Left ventricle myocardium inferior (tissue), 1 donor: ENCODE measurements around the gene PCNT. TPM values are rescaled to one million over a fixed set of nuclear protein-coding genes. Genes with fewer than 3 reads are reported as not detected.

Experiments
- DNase-seq: peaks from one replicate; pipeline ENCODE4 v3.0.0-alpha.2; 2020
- H3K27ac ChIP-seq: fragments of 200-600 bp; replicated peaks from 2 replicates; pipeline ENCODE4 v1.8.0; 2021
- H3K27me3 ChIP-seq: fragments of 200-600 bp; 2 replicates; pipeline ENCODE4 v1.8.0; 2021; ENCODE audit warnings: low read depth
- H3K36me3 ChIP-seq: fragments of 200-600 bp; 2 replicates; pipeline ENCODE4 v1.8.0; 2021
- H3K4me1 ChIP-seq: fragments of 200-600 bp; 2 replicates; pipeline ENCODE4 v1.8.0; 2021
- H3K4me3 ChIP-seq: fragments of 200-600 bp; 2 replicates; pipeline ENCODE4 v1.8.0; 2021; ENCODE audit warnings: mild to moderate bottlenecking, moderate library complexity
- H3K9me3 ChIP-seq: fragments of 200-600 bp; replicated peaks from 2 replicates; pipeline ENCODE4 v1.8.0; 2021
- CTCF ChIP-seq: fragments of 200-600 bp; IDR thresholded peaks from 2 replicates; pipeline ENCODE4 v1.8.0; 2021; ENCODE audit warnings: antibody characterized with exemption, mild to moderate bottlenecking, borderline replicate concordance
- intact Hi-C: fragments of 100-400 bp; cut with micrococcal nuclease; formaldehyde crosslinking; loops from one replicate; pipeline ENCODE4 v1.11.0; 2022
- total RNA-seq: library from RNA; stranded (reverse); fragmentation: NEBNext Ultra II Directional; extraction: Animal tissue kit (Norgen Biotek cat#: 25700); gene quantifications from one replicate; pipeline ENCODE4 v1.2.1, GENCODE V29; 2021
- donor health status: DM: no; HTN: yes; CAD: no; lungs with severe emphysema.

PCNT gene
- total RNA-seq, 1 donor from 2014 or later: 36.3 TPM

GRCh38 chr21:46345861-46346260, 21.9 kb downstream of the PCNT start:
- no peak for DNase-seq
- Histone ChIP-seq H3K36me3 (peaks cover 49% of the 10 kb centered on the region), H3K4me1 (peaks cover 17% of the 10 kb centered on the region), H3K9me3 (no peaks in the 10 kb centered on the region), H3K27ac (no peak overlapping the region), H3K4me3 (no peak overlapping the region), H3K27me3 (no peaks in the 10 kb centered on the region)
- no peak for TF ChIP-seq CTCF
- intact Hi-C loops: no loop called here

DNA sequence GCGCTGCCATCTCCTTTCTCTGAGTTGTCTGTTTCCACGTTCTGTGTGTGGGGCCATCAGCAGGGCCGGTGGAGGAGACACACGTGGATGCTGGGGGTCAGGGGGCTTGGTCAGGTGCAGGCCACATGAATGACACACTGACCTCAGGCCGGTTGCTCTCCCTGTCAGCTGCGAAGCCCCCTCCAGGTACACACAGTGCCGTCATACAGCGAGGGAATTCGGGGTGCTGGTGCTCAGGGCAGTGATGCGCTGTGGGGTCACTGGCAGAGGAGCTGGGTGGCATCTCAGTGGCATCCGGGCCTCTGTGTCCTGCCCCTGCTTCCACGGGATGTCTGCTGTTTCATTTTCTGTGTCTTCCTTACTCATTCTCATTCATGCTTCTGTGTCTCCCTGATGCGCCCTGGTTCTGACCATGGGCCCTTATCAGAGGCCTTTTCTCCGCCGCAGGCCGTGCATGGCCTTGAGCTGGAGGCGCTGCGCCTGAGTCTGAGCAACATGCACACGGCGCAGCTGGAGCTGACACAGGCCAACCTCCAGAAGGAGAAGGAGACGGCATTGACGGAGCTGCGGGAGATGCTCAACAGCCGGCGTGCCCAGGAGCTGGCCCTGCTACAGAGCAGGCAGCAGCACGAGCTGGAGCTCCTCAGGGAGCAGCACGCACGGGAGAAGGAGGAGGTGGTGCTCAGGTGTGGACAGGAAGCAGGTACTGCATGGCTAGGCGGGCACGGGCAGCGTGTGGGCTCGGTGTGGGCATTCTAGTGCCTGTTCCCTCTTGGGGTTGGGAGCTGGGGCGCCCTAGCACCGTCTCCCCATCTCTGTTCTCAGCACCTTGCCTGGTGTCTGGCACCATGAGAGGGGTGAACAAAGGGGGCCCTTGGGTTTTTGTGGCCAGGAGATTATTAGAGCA, 22.6 kb downstream of the PCNT start:
- Histone ChIP-seq H3K9me3 (no peaks in the 10 kb centered on the region), H3K4me1 (peaks cover 17% of the 10 kb centered on the region), H3K27ac (no peak overlapping the region), H3K4me3 (no peak overlapping the region), H3K36me3 (peaks cover 56% of the 10 kb centered on the region), H3K27me3 (no peaks in the 10 kb centered on the region)
- intact Hi-C loops: no loop called here
- TF ChIP-seq CTCF: no peak
- no peak for DNase-seq

DNA sequence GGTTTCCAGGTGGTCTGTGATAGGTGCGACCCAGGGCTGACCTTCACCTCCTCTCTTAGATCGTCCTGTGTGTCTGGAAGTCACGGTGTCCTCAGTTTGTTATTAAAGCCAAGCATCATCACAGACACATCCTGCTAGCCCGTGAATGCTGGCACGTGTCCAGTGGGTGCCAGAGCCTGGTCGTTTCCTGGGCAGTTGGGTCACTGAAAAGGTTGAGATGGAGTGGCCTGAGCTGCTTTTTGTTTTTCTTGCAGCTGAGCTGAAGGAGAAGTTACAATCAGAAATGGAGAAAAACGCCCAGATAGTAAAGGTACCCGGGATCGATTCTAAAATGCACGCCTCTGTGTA, 23.2 kb downstream of the PCNT start:
- Histone ChIP-seq H3K27me3 (no peaks in the 10 kb centered on the region), H3K27ac (peak overlapping the region; percentile 57), H3K9me3 (no peaks in the 10 kb centered on the region), H3K4me3 (no peak overlapping the region), H3K36me3 (peaks cover 63% of the 10 kb centered on the region), H3K4me1 (peaks cover 17% of the 10 kb centered on the region)
- no peak for DNase-seq
- intact Hi-C loops: no loop called here
- no peak for TF ChIP-seq CTCF

- TF ChIP-seq CTCF: peak; percentile 57
- no peaks in the 10 kb centered on the region for H3K9me3 ChIP-seq
- H3K36me3 ChIP-seq: peaks cover 70% of the 10 kb centered on the region
- peaks cover 17% of the 10 kb centered on the region for H3K4me1 ChIP-seq
- H3K27ac ChIP-seq: peak overlapping the region; percentile 57
- intact Hi-C loops: no loop called here
- H3K27me3 ChIP-seq: no peaks in the 10 kb centered on the region
- H3K4me3 ChIP-seq: peak overlapping the region; percentile 13
- DNase-seq: peak; percentile 74
These were observed 23.9 kb downstream of the PCNT start for GRCh38 chr21:46347791-46348381.

- no peak overlapping the region for H3K4me3 ChIP-seq
- no peak for TF ChIP-seq CTCF
- no peak for DNase-seq
These were observed 25.3 kb downstream of the PCNT start for GRCh38 chr21:46349134-46349760.

More at GRCh38 chr21:46349134-46349760, 25.3 kb downstream of the PCNT start:
- Histone ChIP-seq H3K27ac (no peak overlapping the region), H3K4me1 (peaks cover 17% of the 10 kb centered on the region), H3K27me3 (no peaks in the 10 kb centered on the region), H3K9me3 (no peaks in the 10 kb centered on the region), H3K36me3 (peaks cover 82% of the 10 kb centered on the region)
- intact Hi-C loops: no loop called here
